T follicular helper cell (primary cell): Measurements from ENCODE around the gene FAM168A.
A peak's percentile ranks its signal among the peaks of the same experiment; 100 is the strongest.

Experiments
- DNase-seq: peaks from one replicate; pipeline ENCODE4 v3.0.0-alpha.2; 2020; ENCODE audit warnings: low read depth

FAM168A gene

GRCh38 chr11:73367482-73368024 lies 230.4 kb downstream of the FAM168A start:
- no peak for DNase-seq

- DNase-seq, result no peak
These were observed 231.0 kb downstream of the FAM168A start for GRCh38 chr11:73366953-73367352.

GRCh38 chr11:73366265-73366610 lies 231.7 kb downstream of the FAM168A start:
- DNase-seq, result no peak

- no peak for DNase-seq
These were observed 232.3 kb downstream of the FAM168A start for GRCh38 chr11:73365352-73366264.

GRCh38 chr11:73363147-73363546 lies 234.8 kb downstream of the FAM168A start:
- no peak for DNase-seq

- DNase-seq, result no peak
These were observed 235.7 kb downstream of the FAM168A start for GRCh38 chr11:73361953-73362776.

- no peak for DNase-seq
These were observed 237.1 kb downstream of the FAM168A start for GRCh38 chr11:73360743-73361369.

GRCh38 chr11:73359930-73360742 lies 237.8 kb downstream of the FAM168A start:
- no peak for DNase-seq

GRCh38 chr11:73359341-73359740 lies 238.6 kb downstream of the FAM168A start:
- DNase-seq, result no peak

GRCh38 chr11:73358071-73358470 lies 239.8 kb downstream of the FAM168A start:
- DNase-seq, result no peak

GRCh38 chr11:73356979-73357860 lies 240.7 kb downstream of the FAM168A start:
- no peak for DNase-seq

GRCh38 chr11:73355109-73355508 lies 242.8 kb downstream of the FAM168A start:
- no peak for DNase-seq

- DNase-seq, result no peak
These were observed 244.5 kb downstream of the FAM168A start for GRCh38 chr11:73353422-73353821.

GRCh38 chr11:73350908-73351636 lies 246.8 kb downstream of the FAM168A start:
- peak; percentile 45 for DNase-seq
